Right kidney (tissue), 1 donor: ENCODE measurements around the gene DNAL1.
A peak's percentile ranks its signal among the peaks of the same experiment; 100 is the strongest.

Source experiments
- DNase-seq: peaks from one replicate; pipeline ENCODE4 v3.0.0-alpha.2; 2016

Gene DNAL1

DNA sequence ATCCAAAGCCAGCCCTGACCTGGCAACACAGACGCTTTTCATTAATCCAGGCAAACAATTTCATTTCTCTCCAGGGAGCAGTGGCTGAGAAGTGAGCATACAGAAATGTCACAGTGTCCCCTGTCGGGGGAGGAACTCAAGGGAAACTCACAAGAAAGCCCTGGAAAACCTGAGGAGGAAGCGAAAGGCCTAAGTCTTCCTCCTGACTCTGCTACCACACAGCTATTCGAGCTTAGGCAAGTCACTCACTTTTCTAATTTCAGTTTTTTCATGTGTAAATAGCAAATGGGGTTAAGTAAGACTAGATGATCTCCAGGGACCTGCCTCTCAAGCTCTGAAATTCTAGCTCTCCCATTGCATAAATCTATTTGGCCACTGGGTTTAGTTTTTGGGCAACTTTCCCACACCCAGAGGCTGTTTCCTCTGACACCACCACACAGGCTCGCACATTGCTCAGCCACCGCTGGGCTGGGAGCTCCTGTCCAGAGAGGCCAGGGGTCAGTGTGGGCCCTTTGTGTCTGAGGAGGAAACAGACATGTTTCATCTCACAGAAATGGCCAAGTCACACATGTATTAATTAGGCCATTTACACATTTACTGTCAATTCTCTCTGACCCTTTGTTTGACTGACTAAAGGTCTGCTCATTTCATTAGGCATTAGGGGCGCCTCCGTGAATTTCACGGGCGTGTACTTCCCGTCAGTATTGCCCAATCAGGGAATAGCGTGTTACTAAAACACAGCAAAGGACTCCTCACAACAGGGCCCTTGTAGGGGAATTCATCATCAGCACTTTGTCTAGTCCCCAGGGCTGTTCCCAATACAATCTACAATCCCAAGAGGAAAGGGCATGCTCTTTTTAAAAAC lies 79.2 kb downstream of the DNAL1 start:
- no peak for DNase-seq

DNA sequence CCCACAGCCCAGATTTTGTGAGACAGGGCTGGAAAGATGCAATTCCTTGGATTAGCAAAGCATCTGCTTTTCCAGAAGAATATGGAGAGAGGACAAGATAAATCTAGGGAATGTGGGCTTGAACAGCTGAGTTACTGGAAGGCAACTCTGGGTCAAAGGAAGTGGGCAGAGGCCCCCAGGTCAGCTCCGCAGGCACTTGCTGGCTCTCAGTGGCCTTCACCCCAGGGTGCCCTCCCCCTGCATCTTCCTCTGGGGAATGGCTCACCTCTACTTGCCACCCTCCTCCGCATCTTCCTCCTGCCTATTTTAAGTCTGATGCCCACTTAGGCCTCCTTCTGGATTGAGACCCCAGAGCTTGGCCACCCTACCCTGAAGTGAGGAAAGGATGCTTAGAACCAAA lies 79.9 kb downstream of the DNAL1 start:
- DNase-seq = no peak

DNA sequence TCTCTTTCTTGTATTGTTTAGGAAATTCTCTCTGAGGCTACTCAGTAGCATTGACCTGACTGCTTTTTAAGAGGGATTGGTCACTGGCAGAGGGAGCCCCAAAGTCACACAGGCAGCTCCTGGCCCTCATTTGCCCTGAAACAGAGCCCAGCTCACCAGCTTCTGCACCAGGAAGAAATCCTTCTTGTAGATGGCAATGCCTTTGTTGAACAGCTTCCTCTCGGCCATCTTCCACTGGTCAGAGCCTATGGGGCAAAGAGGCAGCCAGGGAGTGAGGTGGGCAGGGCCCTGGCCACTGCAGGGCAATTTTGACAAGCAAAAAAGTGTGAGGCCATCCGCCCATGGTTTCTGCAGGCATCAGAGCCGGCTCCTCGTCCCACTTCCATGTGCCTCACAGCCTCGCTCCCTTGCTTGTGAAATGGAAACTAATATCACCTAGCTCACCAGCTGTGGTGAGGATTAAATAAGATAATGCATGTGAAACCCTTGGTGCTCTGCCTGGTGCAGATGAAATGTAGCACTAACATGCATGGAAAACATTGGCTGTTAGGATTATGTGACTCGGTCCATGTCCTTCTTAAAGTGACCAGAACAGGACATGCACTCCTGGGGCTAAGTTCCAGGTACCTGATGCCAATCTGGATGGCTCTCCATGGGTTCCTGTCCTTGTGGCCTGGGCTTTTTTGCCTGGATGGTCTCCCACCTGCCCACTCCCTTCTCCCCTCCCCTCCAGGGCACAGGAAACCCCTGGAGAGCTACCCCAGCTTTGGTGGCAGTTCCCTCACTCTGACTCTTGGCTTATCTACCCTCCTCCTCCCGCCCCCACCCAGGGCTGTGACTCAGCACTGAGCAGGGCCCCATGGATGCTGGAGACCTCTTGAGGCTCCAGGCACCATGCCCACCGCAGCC lies 80.6 kb downstream of the DNAL1 start:
- no peak for DNase-seq

DNA sequence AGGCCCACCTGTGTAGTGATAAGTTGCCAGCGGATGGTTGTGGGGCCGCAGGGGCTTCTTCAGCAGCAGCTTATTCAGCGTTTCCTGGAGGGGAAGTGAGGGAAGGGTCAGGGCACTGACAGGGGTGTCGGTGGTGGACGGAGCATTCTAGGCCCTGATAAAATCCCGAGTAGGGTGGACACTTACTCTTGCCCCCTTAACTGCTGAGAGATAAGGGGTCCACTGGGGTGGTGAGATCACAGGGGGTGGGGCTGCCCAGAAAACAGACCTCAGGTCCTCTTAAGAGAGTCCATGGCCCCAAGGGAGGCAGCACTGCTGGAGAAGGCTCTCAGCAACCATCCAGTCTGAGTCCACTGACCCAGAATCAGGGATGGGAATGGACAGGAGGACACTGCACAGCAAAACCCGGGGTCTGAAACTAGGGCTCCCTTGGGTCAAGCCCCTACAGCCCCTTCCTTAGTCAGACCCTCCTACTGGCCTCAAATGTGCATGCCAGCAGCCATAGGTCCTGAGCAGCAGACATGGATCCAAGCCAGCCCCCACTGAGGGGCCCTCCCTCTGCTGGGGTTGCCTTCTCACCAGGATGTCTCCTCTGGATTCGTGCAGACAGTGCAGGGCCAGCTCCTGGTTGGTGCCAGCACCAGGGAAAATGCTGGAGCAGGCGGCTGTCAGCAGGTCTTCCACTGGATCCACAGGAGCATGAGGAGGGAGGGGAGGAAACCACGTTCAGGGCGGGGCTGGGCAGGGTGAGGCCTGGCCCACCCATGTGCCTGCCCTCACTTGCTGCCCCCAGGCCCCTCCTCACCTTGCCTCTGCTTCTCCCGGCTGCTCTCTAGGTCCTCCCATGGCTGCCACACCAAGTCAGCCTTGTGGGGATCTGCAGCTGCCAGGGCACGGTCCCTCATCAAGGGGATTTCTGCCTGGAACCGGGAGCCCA lies 81.5 kb downstream of the DNAL1 start:
- DNase-seq = no peak

DNA sequence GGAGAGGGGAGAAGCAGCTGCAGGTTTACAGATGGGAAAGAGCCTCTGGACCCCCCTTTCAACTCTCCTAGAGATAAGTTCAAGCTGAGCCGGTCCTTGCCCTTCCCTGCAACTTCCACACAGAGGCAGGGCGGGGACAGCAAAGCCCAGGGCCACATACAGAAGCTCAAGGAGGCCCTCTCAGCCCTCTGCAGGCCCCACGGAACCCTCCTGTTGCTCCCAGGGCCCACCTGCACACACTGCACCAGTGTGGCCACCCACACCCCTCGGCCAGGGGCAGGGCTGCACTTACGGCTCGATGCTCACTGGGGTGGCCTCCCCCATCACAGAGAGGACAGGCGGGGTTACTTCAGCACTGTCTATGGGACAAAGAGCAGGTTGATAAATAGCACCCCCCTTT lies 82.4 kb downstream of the DNAL1 start:
- no peak for DNase-seq

DNA sequence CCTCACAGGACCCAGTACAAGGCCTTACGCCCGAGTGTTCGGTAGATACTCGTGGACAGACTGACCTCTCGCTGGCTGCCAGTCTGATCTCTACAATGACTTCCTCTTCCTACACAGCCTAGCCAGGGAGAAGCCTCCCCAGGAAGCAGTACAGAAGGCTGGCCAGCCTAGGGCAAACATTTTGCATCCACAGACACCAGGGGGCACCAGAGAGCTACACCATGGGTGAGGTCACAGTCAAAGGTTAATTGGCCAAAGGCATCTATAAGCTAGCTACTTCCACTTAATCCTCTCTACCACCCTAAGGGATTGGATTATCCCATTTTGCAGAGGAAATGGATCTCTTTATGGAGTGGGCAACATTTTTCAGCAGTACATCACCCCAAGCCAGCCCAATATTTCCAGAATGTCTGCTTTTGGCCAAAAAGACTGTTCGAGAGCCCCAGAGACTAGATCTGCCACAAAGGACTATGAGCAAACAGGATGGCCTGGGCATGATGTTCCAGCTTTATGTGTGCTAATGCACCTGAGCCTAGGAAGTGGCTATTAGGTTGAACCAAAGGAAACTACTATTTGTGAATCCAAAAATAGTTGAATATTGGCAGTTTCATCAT lies 84.0 kb downstream of the DNAL1 start:
- no peak for DNase-seq

- DNase-seq = no peak
These were observed 84.9 kb downstream of the DNAL1 start for GRCh38 chr14:73729556-73730265.

- DNase-seq = no peak
These were observed 86.3 kb downstream of the DNAL1 start for GRCh38 chr14:73731111-73731510.

DNA sequence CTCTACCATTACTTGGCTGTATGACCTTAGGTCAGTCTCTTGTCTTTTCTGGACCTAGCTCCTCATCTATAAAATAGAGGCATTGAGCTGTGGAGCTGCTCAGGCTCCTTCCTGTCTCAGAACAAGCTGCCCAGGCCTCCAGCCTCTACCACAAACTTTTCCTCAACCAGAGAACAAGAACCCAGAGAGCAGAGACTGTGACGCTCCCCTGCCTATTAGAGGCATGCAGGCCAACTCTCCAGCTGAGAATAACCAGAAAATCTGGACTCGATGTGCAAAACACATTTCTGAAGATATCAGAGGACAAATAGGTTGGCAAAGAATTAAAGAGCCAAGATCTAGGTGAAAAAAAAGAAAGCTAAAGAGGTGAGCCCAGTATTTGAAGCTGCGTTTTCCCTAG lies 87.2 kb downstream of the DNAL1 start:
- DNase-seq = no peak

GRCh38 chr14:73736842-73737241 lies 92.1 kb downstream of the DNAL1 start:
- no peak for DNase-seq

DNA sequence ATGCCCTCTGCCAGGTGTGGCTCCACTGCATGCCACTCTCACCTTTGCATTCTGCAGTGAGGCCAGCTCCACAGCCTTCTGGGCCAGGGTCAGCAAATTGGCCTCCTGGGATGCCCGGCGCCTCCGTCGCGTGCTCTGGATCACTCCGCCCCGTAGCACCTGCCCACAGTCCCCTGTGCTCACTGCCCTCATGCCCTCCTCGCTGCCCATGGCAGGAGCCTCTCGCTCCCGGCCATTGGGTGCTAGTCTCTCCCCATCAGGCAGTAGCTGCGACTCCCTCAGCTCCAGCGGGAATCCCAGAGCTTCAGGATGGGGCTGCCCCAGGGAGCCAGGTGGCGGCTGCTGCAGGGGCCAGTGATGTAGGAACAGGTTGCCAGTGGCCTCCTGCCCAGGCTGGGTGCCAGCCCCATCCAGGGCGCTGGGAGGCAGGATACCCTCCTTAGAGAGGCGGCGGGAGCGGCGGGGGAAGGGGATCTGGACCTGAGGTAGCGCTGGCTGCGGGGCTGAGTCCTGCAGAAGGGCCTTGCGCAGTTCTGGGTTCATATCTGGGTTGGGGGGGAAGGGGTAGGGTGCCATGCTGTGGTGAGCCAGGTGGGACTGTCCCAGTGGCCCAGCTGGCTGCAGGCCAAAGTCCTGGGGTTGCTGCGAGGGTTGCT lies 93.9 kb downstream of the DNAL1 start:
- DNase-seq = no peak

GRCh38 chr14:73739174-73739898 lies 94.5 kb downstream of the DNAL1 start:
- DNase-seq = no peak

DNA sequence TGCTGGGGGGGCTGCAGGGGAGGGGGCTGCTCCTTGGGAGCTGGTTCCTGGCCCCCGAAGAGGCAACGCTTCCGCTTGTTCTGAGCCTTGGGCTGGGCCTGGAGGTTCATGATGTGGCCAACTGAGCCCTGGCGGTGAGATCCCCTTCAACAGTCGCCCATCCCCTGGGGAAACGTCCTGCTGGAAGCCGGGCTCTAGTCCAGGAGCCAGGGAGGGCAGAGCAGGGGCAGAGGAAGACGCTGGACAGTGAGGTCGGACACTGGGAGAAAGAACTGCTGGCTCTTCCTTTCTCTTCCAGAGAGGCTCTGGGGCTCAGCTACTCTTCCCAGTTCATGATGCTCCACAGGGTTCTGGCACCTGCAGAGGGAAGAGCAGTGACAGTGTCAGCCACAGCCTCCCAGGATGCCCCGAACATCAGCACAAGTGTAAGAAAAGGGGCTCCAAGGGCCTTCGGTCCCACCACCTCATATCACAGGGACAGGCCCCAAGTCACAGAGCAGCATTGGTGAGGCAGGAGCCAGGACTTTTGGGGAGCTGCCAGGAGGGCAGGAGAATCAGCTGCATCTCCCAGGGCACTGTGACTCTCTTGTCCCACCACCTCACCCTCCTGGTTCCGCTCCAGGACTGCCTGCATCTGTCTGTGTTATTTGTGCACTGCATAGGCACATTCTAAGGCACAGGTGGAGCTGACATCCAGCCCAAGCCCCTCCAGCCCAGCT lies 95.3 kb downstream of the DNAL1 start:
- no peak for DNase-seq

DNA sequence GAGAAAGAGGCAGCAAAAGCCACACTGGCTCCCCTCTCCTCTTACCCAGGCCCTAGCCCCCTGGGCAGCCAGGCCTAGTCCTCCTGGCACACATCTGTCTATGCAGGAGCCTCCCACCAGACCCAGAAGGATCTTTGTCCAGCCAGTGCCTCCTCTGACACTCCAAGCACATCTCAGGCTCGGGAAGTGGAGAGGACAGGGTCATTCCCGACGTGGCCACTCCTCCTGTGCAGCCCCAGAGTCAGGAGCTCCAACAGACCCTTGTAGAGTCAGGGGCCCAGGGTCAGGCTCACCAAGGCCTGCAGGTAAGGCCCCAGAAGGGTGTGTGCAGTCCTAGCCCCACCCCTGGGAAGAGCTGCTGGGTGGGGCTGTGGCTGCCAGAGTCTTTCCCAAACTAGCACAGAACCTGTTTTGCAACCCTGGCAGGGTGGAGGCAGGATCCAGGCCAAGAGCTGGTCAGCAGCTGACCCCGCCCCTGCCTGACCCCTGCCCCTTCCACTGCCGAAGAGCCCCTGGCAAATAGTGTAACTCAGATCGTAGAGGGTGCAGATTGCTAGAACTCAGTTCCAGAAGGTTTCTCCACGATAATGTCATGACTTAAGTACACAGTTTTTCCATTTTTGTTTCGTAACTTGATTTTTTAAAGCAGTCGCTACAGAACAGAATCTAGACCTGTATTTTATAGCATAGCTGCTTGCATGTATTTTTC lies 96.0 kb downstream of the DNAL1 start:
- no peak for DNase-seq

DNA sequence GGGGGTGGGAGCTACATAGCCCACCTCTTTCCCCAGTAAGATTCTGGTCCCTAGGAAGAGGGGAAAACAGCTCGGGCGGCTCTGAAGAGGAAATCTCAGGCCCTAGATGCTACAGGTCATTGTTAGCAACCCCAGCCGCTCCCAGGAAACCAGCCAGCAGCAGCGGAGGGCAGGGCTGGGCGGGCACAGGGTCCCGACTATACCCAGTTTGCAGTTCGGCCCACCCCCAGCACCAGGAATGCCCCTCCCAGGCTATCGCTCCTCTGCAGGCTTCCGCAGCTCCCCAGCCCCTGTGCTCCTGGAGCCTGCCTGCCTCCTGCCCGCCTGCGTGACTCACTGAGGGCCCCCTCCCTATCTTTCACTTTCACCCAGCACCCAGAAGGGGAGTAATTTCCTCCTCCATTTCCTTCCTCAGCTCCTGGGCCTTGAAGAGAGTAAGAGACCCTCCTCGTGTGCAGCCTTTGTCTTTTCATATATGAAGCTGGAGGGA lies 96.6 kb downstream of the DNAL1 start:
- DNase-seq = peak; percentile 55

GRCh38 chr14:73741876-73742519 lies 97.2 kb downstream of the DNAL1 start:
- peak; percentile 56 for DNase-seq

- no peak for DNase-seq
These were observed 97.9 kb downstream of the DNAL1 start for GRCh38 chr14:73742520-73743238.
